Activated naive CD8-positive, alpha-beta T cell treated with anti-CD3 and anti-CD28 coated beads for 36 hours (primary cell): ENCODE results near the gene MARCKS. TPM values are rescaled to one million over a fixed set of nuclear protein-coding genes. Genes with fewer than 3 reads are reported as not detected.

ENCODE experiments used
- DNase-seq: peaks from one replicate; pipeline ENCODE4 v3.0.0; 2021
- H3K27ac Mint-ChIP-seq: one replicate; pipeline ENCODE4 v1.8.0; 2022; ENCODE audit warnings: mild to moderate bottlenecking, moderate library complexity, mixed read lengths
- H3K27me3 Mint-ChIP-seq: one replicate; pipeline ENCODE4 v1.8.0; 2022; ENCODE audit warnings: mild to moderate bottlenecking, mixed read lengths
- H3K36me3 Mint-ChIP-seq: one replicate; pipeline ENCODE4 v1.8.0; 2021; ENCODE audit warnings: mild to moderate bottlenecking, mixed read lengths
- H3K4me1 Mint-ChIP-seq: one replicate; pipeline ENCODE4 v1.8.0; 2021; ENCODE audit warnings: mixed read lengths
- H3K4me3 Mint-ChIP-seq: one replicate; pipeline ENCODE4 v1.8.0; 2022; ENCODE audit warnings: mild to moderate bottlenecking, moderate library complexity, mixed read lengths
- H3K9me3 Mint-ChIP-seq: one replicate; pipeline ENCODE4 v1.8.0; 2022; ENCODE audit warnings: mixed read lengths
- total RNA-seq, 2 experiments: library from RNA; stranded (reverse); gene quantifications; one replicate each; pipeline ENCODE4 v1.2.3, GENCODE V29; 2021

MARCKS gene
- total RNA-seq, 2 experiments from 2014 or later = 0.62 to 0.70 TPM

- H3K9me3 Mint-ChIP-seq = no peaks in the 10 kb centered on the region
- H3K27me3 Mint-ChIP-seq = peaks cover 12% of the 10 kb centered on the region
These were observed 20.0 kb upstream of the MARCKS start for GRCh38 chr6:113837170-113837569.

GRCh38 chr6:113842165-113842564, 15.0 kb upstream of the MARCKS start:
- H3K4me1 Mint-ChIP-seq = no peaks in the 10 kb centered on the region
- no peaks in the 10 kb centered on the region for H3K36me3 Mint-ChIP-seq
- H3K9me3 Mint-ChIP-seq = no peaks in the 10 kb centered on the region
- H3K4me3 Mint-ChIP-seq = no peak overlapping the region
- no peak overlapping the region for H3K27ac Mint-ChIP-seq
- no peak for DNase-seq
- peaks cover 18% of the 10 kb centered on the region for H3K27me3 Mint-ChIP-seq

More at GRCh38 chr6:113837170-113837569, 20.0 kb upstream of the MARCKS start:
- Mint-ChIP-seq H3K36me3 (no peaks in the 10 kb centered on the region), H3K4me3 (no peak overlapping the region), H3K4me1 (no peaks in the 10 kb centered on the region), H3K27ac (no peak overlapping the region)
- DNase-seq = no peak

GRCh38 chr6:113843500-113844073, 13.6 kb upstream of the MARCKS start:
- Mint-ChIP-seq H3K4me1 (no peaks in the 10 kb centered on the region), H3K27me3 (peaks cover 27% of the 10 kb centered on the region), H3K27ac (no peak overlapping the region), H3K4me3 (no peak overlapping the region), H3K36me3 (no peaks in the 10 kb centered on the region), H3K9me3 (no peaks in the 10 kb centered on the region)
- no peak for DNase-seq

GRCh38 chr6:113846577-113846976, 10.6 kb upstream of the MARCKS start:
- H3K4me1 Mint-ChIP-seq = no peaks in the 10 kb centered on the region
- peaks cover 29% of the 10 kb centered on the region for H3K27me3 Mint-ChIP-seq
- no peaks in the 10 kb centered on the region for H3K9me3 Mint-ChIP-seq

GRCh38 chr6:113847447-113847846, 9.7 kb upstream of the MARCKS start:
- H3K4me3 Mint-ChIP-seq = no peak overlapping the region
- no peak for DNase-seq
- H3K27ac Mint-ChIP-seq = no peak overlapping the region
- no peaks in the 10 kb centered on the region for H3K9me3 Mint-ChIP-seq
- no peaks in the 10 kb centered on the region for H3K36me3 Mint-ChIP-seq
- H3K4me1 Mint-ChIP-seq = no peaks in the 10 kb centered on the region
- H3K27me3 Mint-ChIP-seq = peaks cover 33% of the 10 kb centered on the region

More at GRCh38 chr6:113846577-113846976, 10.6 kb upstream of the MARCKS start:
- DNase-seq = no peak
- no peak overlapping the region for H3K4me3 Mint-ChIP-seq
- H3K27ac Mint-ChIP-seq = peak overlapping the region; percentile 6
- no peaks in the 10 kb centered on the region for H3K36me3 Mint-ChIP-seq

GRCh38 chr6:113848280-113848679, 8.9 kb upstream of the MARCKS start:
- Mint-ChIP-seq H3K36me3 (no peaks in the 10 kb centered on the region), H3K27me3 (peaks cover 39% of the 10 kb centered on the region), H3K4me3 (no peak overlapping the region), H3K4me1 (no peaks in the 10 kb centered on the region), H3K9me3 (no peaks in the 10 kb centered on the region), H3K27ac (no peak overlapping the region)
- DNase-seq = no peak

DNA sequence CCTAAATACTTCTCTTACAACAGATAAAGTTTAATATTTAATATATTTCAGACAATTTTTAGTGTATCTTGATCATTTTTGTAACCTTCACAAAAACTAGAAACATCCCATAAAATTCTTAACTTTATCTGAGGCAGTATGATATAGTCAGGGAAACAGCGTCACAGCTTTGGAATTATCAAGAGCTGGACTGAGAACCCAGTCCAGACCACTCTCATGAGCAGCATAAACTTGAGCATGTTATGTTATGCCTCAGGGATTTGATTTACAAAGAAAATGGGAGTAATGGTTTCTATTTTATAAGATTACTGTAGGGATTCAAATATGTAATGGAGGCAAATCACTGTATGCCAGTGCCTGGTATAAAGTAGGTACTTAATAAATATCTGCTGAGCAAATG, 8.3 kb upstream of the MARCKS start:
- Mint-ChIP-seq H3K4me1 (no peaks in the 10 kb centered on the region), H3K27ac (no peak overlapping the region), H3K9me3 (no peaks in the 10 kb centered on the region), H3K4me3 (no peak overlapping the region), H3K27me3 (peaks cover 44% of the 10 kb centered on the region), H3K36me3 (no peaks in the 10 kb centered on the region)
- DNase-seq = no peak

DNA sequence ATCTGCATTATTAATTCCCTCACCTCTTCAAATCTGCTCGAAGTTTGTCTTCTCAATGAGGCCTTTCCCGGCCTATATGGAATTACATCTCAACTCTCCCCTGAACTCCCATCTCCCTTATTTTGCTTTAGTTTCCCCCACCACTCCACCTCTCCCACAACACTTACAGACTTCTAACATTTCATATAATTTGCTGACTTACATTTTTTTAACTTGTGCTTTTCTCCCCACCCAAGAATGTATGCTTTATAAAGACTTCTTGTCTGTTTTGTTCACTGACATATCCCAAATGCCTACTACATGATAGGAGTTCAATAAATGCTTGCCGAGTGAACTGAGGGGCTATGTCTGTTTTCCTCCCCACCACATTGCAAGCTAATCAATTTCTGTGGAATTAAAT, 3.9 kb upstream of the MARCKS start:
- Mint-ChIP-seq H3K4me3 (no peak overlapping the region), H3K36me3 (no peaks in the 10 kb centered on the region), H3K9me3 (no peaks in the 10 kb centered on the region), H3K27ac (no peak overlapping the region), H3K4me1 (peaks cover 7% of the 10 kb centered on the region), H3K27me3 (peaks cover 43% of the 10 kb centered on the region)
- DNase-seq = no peak

- no peak overlapping the region for H3K27ac Mint-ChIP-seq
- no peaks in the 10 kb centered on the region for H3K9me3 Mint-ChIP-seq
- peak overlapping the region; percentile 54 for H3K4me3 Mint-ChIP-seq
- no peak for DNase-seq
- peaks cover 10% of the 10 kb centered on the region for H3K4me1 Mint-ChIP-seq
- peaks cover 36% of the 10 kb centered on the region for H3K27me3 Mint-ChIP-seq
- H3K36me3 Mint-ChIP-seq = no peaks in the 10 kb centered on the region
These were observed 2.3 kb upstream of the MARCKS start for GRCh38 chr6:113854531-113855499.

GRCh38 chr6:113855500-113856374, 1.4 kb upstream of the MARCKS start:
- no peak for DNase-seq
- H3K27ac Mint-ChIP-seq = no peak overlapping the region
- H3K4me1 Mint-ChIP-seq = peaks cover 10% of the 10 kb centered on the region
- H3K9me3 Mint-ChIP-seq = no peaks in the 10 kb centered on the region
- no peaks in the 10 kb centered on the region for H3K36me3 Mint-ChIP-seq
- peaks cover 40% of the 10 kb centered on the region for H3K27me3 Mint-ChIP-seq
- peak overlapping the region; percentile 54 for H3K4me3 Mint-ChIP-seq

DNA sequence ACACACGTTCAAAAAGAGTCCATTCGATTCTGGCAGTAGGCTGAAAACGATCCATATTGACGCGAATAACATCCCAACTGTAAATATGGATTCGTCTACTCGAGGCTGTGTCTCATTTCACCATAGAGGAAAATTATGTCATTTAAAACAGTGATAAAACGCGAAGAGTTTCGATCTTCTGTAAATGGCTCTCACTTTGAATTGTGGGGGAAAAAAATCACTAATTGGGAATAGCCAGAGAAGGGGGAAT, 845 bp upstream of the MARCKS start:
- Mint-ChIP-seq H3K9me3 (no peaks in the 10 kb centered on the region), H3K36me3 (no peaks in the 10 kb centered on the region), H3K4me3 (no peak overlapping the region), H3K4me1 (peaks cover 10% of the 10 kb centered on the region), H3K27me3 (peaks cover 40% of the 10 kb centered on the region), H3K27ac (no peak overlapping the region)
- no peak for DNase-seq

DNA sequence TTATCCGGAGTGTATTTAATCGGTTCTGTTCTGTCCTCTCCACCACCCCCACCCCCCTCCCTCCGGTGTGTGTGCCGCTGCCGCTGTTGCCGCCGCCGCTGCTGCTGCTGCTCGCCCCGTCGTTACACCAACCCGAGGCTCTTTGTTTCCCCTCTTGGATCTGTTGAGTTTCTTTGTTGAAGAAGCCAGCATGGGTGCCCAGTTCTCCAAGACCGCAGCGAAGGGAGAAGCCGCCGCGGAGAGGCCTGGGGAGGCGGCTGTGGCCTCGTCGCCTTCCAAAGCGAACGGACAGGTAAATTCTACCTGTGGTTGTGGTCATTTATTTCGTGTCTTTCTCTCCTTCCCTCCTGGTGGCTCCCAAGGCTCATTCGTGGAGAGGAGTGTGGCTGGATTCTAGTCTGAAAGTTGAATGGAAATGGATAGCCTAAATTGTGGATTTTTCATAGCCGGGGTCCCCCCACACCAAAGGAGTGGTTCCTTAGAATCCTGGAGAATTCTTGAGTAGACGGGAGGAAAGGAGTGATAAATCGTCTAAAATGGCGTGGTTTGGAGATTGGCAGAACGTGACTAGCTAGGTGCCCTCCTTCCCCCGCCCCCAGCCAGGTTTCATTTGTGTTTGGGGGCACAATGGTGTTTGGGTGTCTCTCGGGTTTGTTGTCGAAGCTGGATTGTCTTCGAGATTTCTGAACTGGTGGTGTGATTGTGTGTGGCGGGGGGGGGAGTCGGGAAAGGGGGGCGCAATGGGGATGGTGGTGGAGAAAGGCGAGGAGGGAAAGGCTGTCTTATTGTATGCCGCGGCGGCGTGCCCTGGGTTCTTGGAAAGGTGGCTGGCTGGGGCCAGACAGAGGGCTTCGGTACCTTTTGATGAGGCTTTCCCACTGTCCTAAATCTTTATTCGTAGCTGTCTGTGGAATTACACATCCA, 673 bp downstream of the MARCKS start:
- Mint-ChIP-seq H3K9me3 (no peaks in the 10 kb centered on the region), H3K27me3 (peaks cover 41% of the 10 kb centered on the region), H3K27ac (peak overlapping the region; percentile 11), H3K4me3 (no peak overlapping the region), H3K4me1 (peaks cover 10% of the 10 kb centered on the region), H3K36me3 (no peaks in the 10 kb centered on the region)
- no peak for DNase-seq

- Mint-ChIP-seq H3K27me3 (peaks cover 33% of the 10 kb centered on the region), H3K4me3 (peak overlapping the region; percentile 53), H3K27ac (no peak overlapping the region), H3K9me3 (no peaks in the 10 kb centered on the region), H3K4me1 (peaks cover 10% of the 10 kb centered on the region), H3K36me3 (no peaks in the 10 kb centered on the region)
- peak; percentile 94 for DNase-seq
These were observed 1.6 kb downstream of the MARCKS start for GRCh38 chr6:113858480-113859348.
